RCC 7860 (cell line): ENCODE data around the gene TBC1D1.

Experiments
- DNase-seq: peaks from one replicate; pipeline ENCODE4 v3.0.0-alpha.2; 2015; ENCODE audit warnings: low spot score
- FAIRE-seq: peaks from 2 replicates; lab custom pipeline; 2012; peaks lifted over from hg19 to GRCh38; lab: Jason Lieb, UNC

Gene TBC1D1, protein sequence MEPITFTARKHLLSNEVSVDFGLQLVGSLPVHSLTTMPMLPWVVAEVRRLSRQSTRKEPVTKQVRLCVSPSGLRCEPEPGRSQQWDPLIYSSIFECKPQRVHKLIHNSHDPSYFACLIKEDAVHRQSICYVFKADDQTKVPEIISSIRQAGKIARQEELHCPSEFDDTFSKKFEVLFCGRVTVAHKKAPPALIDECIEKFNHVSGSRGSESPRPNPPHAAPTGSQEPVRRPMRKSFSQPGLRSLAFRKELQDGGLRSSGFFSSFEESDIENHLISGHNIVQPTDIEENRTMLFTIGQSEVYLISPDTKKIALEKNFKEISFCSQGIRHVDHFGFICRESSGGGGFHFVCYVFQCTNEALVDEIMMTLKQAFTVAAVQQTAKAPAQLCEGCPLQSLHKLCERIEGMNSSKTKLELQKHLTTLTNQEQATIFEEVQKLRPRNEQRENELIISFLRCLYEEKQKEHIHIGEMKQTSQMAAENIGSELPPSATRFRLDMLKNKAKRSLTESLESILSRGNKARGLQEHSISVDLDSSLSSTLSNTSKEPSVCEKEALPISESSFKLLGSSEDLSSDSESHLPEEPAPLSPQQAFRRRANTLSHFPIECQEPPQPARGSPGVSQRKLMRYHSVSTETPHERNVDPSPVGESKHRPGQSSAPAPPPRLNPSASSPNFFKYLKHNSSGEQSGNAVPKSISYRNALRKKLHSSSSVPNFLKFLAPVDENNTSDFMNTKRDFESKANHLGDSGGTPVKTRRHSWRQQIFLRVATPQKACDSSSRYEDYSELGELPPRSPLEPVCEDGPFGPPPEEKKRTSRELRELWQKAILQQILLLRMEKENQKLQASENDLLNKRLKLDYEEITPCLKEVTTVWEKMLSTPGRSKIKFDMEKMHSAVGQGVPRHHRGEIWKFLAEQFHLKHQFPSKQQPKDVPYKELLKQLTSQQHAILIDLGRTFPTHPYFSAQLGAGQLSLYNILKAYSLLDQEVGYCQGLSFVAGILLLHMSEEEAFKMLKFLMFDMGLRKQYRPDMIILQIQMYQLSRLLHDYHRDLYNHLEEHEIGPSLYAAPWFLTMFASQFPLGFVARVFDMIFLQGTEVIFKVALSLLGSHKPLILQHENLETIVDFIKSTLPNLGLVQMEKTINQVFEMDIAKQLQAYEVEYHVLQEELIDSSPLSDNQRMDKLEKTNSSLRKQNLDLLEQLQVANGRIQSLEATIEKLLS (N-terminal part only)

DNA sequence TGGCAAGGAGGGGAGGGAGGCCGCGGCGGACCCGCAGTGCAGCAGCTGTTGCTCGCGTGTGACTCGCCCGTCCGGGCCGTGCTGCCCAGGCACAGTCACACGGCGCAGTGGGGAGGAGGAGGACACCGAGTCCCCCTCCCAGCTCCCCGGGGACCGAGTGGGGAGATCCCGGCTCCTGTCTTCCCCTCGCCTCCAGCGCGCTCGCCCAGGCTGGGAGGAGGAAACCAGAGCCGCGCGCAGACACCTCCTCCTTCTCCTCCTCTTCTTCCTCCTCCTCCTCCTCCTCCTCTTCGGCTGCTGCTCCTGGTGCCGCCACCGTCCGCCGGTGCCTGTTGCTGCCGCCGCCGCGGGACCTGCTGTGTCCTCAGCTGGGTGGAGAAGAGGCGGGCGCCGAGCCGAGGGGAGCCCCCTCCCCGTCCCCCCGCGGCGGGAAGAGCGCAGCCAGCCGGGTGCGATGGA, at the start of gene TBC1D1:
TBC1D1 (plus strand) TSS at position 284 of the 459 bp plus-strand sequence. CDS start 11,012 bp downstream, outside the sequence.
- FAIRE-seq, result no peak

DNA sequence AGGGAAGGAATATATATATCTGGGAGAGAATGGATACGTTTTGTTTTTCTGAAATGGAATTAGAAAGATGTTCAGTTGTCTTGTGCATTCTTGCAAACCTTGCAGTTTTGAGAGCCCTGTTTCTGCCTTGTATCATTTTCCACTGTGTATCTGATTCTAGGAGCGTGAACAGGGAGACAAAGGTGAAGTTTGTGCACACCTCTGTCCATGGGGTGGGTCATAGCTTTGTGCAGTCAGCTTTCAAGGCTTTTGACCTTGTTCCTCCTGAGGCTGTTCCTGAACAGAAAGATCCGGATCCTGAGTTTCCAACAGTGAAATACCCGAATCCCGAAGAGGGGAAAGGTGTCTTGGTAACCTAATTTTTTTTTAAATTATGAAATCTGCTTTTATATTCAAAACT, 46.7 kb upstream of the TBC1D1 start:
- FAIRE-seq, result no peak
- no peak for DNase-seq

More for the DNA sequence above, at the start of gene TBC1D1:
- DNase-seq, result no peak

DNA sequence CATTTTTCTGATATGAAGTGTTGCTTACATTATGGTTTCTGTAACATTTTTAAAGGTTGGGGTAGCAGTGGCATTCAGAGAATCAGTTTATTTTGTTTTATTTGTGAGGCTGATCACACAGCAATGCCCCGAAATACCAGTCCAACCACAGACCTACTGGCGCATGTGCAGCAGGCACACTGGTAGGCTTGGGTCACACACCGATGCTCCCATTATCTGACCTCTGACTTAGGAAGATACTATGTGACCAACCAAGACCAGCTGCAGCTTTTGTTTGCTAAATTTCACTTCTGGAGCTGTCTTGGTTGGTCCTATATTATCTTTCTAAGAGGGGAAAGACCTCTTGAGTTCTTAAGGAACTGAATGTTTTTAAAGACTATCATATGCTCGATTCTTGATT, 45.7 kb upstream of the TBC1D1 start:
- DNase-seq, result no peak
- no peak for FAIRE-seq

DNA sequence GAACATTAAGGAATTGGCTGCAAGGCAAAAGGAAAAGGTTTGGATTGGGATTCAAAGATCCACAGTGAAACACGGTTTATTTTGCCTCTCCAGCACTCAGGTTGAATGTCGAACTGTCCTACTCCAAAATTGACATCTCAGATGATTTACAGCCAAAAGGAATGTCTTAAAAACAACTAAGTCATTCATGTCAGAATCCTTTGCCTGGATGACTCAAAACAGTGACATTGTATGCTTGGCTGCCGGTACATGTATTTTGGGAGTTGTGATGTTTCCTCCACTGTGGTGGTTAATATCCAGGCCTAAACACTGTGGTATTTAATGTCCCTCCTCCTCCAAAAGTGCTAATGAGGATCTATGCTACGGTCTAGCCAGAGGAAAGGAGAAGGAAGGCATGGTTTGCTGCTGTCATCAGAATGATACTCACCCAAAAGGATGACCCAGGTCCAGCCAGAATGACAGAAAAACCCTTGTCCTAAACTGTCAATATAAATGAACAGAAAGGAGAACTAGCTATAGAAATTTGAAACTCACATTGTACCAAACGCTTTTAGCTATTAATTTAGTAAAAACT, 43.5 kb upstream of the TBC1D1 start:
- no peak for FAIRE-seq
- DNase-seq, result no peak

DNA sequence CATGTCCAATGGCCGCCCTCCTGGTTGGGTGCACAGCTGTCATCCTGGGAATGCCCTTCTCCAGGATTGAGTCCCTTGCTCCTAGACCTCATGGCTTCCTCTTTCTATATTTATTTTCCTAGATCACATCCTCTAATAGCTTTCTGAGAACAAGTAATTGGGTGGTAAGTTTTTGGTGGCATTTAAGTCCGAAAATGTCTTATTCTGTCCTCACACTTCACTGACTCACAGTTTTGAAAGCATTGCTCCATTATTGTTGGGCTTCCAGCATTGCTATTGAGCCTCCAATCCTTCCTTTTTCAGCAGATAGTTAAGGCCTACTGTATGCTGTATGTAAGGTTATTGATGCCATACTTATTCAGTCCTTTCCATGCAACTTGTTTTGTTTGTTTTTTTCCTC, 38.5 kb upstream of the TBC1D1 start:
- DNase-seq (no peak), FAIRE-seq (no peak)

DNA sequence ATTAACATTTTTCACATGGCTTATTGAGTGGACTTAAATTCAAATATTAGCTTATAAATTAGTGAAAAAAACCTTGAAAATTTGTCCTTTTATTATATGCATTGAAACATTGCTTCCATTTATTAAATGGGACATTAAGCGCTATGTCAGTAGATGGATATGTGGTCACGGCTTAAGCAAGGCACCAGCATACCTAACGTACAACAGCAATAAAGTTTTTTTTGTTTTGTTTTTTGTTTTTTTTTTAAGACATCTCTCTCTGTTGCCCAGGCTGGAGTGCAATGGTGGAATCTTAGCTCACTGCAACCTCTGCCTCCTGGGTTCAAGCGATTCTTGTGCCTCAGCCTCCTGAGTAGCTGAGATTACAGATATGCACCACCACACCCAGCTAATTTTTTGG, 32.8 kb upstream of the TBC1D1 start:
- DNase-seq, result no peak
- no peak for FAIRE-seq

DNA sequence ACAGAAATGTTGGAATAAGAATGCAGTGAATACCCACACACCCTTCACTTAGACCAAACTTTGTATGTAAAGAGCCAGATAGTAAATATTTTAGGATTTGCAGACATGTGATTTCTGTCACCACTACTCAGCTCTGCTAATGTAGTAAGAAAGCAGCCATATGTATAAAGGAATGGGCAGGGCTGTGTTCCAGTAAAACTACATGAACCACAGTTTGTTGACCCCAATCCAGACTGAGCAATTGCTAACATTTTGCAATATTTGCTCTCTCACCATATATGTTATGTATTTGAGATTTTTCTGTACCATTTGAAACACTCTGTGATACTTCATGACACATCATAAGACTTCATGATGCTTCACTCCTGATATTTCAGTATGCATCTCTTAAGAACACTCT, 32.0 kb upstream of the TBC1D1 start:
- FAIRE-seq (no peak), DNase-seq (no peak)

DNA sequence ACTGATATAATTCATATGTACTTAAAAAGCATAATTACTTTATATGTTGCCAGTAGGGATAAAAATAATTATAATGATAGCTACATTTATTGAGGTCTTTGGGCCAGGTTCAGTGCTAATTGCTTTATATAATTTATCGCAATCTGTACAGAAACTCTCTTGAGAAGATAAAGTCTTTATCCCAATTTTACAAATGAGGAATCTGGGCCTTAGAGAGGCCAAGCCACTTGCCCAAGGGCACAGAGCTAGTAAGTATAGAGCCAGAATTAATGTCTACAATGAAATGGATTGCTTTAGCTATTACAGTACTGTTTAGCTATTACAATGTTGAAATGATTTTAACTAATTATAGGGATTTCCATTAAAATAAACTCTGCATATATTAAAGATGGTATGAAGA, 30.6 kb upstream of the TBC1D1 start:
- DNase-seq, result no peak
- no peak for FAIRE-seq

DNA sequence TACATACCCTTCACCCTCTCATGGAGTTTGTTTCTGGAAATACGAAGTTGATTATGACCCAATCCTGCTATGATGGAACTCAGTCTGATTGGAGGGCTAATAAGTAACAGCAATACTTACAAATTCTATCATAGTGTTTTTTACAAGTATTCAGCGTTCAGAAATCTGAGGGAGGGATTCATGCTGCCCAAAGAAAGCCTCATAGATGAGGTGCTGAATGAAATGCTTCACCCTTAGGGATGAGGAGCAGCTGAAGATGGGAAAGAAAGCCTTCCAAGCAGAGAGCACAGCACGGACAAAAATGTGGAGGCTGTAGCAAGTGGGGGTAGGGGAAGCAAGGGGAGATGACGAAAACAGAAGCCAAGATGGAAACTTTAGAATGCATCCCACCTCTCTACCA, 27.9 kb upstream of the TBC1D1 start:
- DNase-seq (no peak), FAIRE-seq (no peak)

DNA sequence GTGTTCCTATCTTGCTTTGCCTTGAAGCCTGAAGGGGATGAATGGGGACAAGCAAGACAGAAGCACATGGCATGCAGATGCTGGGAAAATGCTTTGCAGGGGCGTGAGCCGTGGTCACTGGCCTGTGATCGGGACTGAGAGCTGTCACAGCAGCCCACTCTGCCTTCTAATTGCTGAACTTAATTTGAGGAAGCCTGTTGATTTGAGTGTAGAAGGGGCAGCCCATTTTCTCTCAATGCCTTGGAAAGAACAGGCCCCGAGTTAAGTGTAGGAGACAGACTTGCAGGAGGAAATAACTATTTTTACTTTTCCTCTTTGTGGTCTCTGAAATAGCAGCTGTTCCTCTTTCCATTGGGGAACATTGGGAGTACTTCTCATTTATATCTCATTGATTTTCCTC, 26.1 kb upstream of the TBC1D1 start:
- no peak for FAIRE-seq
- DNase-seq, result no peak

DNA sequence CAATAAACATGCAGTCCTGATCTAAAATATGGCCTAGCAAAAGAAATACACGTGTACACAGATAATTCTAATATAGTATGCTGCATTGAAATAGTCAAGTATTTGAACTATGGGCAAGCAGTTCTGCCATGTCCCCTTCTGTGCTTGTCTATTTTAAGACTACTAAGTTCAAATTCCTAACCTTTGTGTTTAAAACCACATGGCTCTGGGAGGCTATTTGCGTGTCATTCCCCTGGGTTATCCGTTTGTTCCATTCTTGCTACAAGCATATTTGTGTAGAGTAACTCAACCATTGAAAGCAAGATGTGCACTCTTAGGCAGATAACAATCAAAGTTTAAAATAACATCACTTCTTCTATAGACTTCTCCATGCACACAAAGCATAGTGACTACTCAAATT, 25.4 kb upstream of the TBC1D1 start:
- FAIRE-seq, result no peak

DNA sequence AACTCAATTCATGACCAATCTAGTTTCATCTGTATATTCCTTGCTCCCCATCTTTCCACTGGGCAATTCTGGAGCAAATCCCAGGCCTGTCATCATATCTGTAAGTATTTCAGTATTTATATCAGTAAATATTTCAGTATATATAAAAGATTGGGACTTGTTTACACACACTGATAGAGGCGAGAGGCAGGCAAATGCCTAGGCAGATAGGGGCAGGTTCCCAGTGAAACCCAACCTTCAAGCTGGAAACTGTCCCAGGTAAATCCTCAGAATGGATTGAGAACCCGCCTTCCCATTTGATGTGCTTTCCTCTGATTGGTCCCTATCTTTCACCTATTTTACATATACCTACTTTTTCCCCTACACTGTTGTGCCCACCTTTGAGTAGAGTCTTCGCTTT, 23.8 kb upstream of the TBC1D1 start:
- FAIRE-seq, result no peak
- no peak for DNase-seq

More for the DNA sequence above, 25.4 kb upstream of the TBC1D1 start:
- no peak for DNase-seq

DNA sequence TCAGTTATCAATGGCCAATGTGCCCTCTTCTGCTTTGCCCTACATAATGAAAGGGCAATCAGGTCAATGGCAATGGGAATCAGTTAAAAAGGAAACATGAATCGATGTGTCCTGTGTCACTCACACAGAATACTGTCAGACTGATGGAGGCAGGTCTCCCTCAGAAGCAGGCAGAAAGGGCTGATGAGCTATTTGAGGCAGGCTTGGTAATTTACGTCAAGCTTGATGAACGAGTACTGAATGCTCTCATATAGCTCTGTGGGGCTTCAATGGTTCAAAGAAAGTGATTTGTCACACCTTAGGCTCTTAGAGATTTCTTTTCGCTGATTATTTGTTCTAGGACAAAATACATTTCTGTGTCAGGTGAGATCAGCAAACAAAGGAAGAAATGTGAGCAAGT, 22.6 kb upstream of the TBC1D1 start:
- FAIRE-seq (no peak), DNase-seq (no peak)

DNA sequence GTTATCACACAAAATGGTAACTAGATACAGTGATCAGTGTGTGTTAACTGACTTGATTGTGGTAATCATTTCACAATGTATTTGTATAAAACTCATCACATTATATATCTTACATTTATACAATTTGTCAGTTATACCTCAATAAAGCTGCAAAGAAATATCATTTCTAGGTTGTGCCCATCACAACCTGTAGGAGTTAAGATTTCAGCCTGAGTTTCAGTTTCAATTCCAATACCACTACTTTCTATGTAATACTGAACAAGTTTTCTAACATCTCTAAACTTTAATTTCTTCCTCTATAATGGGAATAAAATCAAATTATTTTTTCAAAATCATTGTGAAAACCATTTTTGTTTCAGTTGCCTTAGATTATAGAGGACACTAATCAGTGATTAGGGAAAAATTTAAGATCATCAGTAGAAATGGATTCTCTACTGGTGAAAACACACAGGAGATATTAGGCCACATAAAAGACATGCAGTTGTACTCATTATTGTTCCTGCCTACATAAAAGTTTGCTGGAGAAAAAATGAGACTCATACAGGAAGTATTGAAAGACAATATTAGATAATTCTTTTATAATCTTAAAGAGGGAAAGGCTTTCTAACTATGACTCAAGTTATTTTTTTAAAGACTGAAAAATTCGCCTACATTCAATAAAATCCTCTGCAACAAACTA, 18.4 kb upstream of the TBC1D1 start:
- no peak for FAIRE-seq
- no peak for DNase-seq

DNA sequence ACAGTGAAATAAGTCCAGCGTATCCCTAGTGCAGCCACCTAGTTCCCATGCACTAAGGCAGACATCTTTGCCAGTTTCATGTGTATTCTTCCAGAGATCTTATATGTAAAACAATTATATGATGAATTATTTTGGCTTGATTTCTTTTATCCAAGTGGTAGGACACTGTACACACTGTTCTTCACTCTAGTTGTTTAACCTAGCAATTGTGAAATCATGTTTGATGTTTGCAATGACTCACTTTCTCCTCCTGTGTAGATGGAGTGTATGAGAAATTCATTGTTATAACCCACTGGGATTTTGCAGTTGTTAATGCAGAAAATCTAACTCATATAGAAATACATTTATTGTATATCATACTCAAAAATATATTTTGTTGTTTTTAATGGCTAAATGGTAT, 17.5 kb upstream of the TBC1D1 start:
- FAIRE-seq (peak; percentile 57), DNase-seq (no peak)

DNA sequence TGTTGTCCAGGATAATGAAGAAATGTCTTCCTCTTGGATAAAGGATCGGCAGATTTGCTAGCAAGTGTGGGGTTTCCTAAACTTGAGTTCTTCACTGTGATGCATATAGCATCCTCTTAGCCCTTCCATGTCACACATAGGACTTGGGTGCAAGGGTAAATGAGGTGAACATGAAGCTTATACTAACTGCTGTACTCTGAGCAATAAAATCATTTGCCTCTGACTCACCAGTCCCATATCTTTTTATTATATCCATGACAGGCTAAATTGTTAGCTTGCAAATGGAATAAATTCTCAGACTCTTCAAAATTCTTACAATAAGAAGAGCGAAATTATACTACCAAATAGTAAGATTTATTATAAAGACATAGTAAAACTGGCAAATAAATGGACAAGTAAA, 14.7 kb upstream of the TBC1D1 start:
- FAIRE-seq (no peak), DNase-seq (no peak)

DNA sequence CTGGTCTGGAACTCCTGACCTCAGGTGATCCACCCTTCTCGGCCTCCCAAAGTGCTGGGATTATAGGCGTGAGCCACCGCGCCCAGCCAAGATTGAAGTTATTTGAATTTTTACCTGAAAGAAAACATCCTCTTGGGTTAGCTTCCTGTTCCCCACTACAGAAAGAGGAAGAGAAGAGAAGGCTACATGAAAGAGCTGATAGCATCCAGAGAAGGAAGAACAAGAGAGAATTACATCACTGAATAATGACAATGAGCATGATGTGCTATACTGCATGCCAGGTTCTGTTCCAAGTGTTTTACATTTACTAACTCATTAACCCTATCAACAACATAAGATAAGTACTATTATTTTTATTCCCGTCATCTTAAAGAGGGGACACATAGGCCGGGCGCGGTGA, 11.5 kb upstream of the TBC1D1 start:
- no peak for DNase-seq
- FAIRE-seq, result no peak

DNA sequence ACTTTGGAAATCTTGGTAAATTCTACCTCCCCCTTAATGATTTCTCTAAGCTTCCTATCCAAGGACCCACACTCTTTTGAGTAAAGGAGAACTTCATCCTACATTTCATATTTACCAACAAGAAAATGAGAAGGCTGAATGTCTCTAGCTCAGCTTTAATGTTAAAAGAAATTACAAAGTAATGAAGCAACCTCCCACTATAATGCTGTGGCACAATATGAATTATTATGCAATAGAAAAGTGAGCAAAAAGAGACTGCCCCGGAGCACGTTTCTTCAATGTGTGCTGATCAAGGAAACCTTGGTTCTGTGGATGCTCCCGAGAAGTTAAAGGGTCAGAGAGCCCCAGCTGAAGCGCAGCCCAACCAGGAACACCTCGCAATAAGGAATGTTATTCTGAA, 9.1 kb upstream of the TBC1D1 start:
- FAIRE-seq, result no peak
- DNase-seq, result no peak

DNA sequence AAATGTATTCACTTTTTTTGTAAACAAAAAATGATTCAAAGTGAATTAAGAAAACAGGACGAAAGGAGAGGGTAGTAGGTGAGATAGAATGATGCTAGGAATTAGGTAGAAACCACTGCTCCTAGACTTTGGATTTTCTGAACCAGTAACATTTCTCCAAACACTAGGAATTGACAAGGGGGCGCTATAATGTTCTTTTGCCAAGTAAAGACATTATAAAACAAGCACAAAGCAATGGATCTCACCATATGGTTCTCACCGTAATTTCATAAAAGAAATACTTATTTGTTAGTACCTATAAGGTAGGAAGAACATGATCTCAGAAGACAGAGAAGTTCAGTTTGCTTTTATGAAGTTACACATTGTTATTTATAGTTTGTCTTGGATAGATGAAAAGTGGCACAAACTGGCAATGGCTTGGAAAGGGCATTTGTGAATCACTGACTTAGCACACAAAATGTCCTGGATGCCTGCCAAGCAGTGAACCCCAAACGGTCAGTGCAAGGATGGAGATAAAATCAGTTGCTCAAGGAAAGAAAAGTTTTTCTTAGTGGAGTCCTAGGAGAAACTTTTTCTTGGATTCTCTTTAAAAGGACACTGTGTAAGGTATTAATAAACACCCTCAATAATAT, 8.1 kb upstream of the TBC1D1 start:
- no peak for DNase-seq
- FAIRE-seq, result no peak
